Measurements from ENCODE around the gene LRRC15.

Gene LRRC15

GRCh38 chr3:194384569-194385001, 15.0 kb upstream of the LRRC15 start:
- DNase-seq (ENCODE audit: low read depth): no peak

DNA sequence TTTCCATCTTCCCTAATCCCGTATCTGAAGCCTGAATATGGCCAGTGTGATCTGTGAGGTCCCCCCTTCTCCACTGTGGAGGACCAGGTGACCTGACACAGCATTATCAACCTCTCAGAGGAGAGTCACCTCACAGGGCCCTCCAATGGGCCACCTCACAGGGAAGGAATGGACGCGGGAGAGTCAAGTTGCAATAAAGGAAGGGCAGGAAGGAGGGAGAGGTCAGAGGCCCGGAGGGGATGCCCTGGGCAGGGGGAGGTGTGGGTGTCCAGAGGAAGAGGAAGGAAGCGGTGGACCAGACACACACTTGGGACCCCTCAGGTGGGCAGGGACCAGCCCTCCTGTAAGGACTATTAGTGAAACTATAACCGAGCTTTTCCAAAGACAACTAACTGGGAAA, 14.6 kb upstream of the LRRC15 start:
- DNase-seq (ENCODE audit: low read depth): no peak

DNA sequence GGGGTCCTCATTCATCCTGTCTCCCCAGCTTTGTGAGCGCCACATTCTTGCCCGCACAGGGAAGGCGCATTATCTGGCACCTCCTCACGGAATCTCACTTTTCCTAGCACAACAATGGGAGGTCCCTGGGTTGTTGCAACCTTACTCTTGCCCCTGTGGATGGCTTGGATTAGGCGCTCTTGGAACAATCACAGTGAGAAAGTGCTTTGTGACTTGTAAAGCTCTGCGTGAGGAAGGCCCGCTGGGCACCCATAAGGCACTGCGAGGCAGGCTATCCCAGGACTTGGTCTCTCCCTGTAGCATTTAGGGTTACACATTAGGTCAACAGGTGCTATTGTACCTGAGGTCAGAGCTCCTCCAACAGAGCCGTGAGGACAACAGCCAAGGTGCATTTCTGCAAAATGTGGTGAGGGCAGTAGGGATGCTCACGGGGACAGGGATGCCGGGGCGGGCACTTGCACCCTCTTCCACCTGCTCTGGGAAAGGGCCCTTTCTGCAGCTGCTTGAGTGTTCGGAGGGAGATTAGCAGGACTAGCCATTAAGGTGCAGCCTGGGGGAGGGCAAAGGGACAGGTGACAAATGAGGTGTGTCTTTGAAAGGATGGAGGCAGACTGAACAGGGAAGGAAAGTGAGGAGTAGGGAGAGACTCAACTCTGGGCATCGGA, 13.9 kb upstream of the LRRC15 start:
- no peak for DNase-seq (ENCODE audit: low read depth)

GRCh38 chr3:194382892-194383223, 13.3 kb upstream of the LRRC15 start:
- DNase-seq (ENCODE audit: low read depth): no peak

- no peak for DNase-seq (ENCODE audit: low read depth)
Observed at GRCh38 chr3:194382196-194382891, 12.8 kb upstream of the LRRC15 start.

DNA sequence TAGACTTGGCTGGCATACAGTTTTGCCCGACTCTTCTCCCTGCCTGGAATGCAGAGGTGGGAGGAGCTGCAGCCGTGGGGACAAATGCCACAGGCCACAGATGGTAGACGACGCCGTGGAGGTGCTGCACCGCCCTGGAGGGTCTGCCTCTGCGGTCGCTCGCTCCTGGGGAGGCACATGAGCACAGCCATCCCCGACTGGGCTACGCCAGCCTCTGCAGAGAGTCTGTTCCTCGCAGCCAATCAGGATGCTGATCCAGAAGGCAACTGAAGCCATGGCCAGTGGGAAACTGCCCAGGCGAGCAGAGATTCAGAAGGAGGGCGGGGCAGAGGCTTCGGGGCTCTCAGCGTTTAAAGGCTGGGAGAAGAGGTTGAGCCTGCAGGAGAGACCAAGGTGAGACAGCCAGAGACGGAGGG, 11.9 kb upstream of the LRRC15 start:
- DNase-seq (ENCODE audit: low read depth): no peak

DNA sequence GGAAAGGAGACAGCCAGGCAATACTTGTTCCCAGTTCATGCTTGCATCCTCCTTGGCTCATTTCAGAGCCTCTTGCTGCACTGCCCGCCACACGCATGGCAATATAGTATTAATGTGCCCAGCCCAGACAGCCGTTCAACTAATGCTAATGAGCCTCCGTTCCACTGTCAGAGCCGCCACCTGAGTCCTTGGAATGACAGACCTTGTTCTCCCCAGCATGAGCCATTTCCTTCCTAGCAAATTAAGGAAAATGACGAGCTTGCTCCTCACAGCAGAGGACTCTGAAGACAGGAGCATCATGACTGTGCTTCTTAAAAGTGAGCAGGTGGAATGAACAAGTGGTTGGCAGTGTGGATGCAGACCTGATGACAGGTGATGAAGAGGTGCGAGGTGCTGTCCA, 10.8 kb upstream of the LRRC15 start:
- DNase-seq (ENCODE audit: low read depth): no peak

DNA sequence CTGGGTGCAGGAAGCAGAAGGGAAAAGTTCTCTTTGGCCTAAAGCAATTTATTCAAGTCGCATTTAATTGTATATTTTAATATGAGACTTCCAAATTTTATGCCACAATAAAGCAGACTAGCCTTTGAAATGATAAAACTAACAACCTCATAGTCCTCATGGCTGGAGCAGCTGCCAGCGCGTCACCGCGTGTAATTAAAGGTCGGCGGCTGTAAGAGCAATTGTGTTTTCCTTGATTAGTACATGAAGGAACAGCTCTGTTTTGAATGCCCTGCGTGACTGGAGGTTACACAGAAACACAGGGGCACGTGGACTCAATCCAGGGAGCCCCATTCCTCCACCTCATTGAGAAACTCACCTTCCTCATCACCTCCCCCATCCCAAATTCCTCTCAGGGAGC, 10.1 kb upstream of the LRRC15 start:
- DNase-seq (ENCODE audit: low read depth): no peak

GRCh38 chr3:194379231-194379630, 9.7 kb upstream of the LRRC15 start:
- DNase-seq (ENCODE audit: low read depth): no peak

DNA sequence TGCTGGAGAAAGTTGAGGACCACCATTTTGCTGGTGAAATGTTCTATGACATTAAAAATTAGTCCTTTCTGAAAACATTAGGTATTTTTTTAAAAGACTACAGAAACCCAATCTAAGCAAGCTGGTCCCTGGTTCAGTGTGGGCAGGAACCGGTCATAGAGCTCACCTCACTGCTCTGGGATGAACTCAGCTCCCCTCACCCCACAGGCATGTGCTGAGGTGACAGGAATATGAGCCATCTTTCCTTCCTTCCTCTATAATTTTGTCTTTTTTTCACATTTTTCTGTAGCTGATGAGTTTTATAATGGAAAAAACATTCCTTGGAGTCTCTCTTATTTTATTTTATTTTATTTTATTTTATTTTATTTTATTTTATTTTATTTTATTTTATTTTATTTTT, 8.2 kb upstream of the LRRC15 start:
- no peak for DNase-seq (ENCODE audit: low read depth)

- no peak for DNase-seq (ENCODE audit: low read depth)
Observed at GRCh38 chr3:194376241-194376560, 6.7 kb upstream of the LRRC15 start.

DNA sequence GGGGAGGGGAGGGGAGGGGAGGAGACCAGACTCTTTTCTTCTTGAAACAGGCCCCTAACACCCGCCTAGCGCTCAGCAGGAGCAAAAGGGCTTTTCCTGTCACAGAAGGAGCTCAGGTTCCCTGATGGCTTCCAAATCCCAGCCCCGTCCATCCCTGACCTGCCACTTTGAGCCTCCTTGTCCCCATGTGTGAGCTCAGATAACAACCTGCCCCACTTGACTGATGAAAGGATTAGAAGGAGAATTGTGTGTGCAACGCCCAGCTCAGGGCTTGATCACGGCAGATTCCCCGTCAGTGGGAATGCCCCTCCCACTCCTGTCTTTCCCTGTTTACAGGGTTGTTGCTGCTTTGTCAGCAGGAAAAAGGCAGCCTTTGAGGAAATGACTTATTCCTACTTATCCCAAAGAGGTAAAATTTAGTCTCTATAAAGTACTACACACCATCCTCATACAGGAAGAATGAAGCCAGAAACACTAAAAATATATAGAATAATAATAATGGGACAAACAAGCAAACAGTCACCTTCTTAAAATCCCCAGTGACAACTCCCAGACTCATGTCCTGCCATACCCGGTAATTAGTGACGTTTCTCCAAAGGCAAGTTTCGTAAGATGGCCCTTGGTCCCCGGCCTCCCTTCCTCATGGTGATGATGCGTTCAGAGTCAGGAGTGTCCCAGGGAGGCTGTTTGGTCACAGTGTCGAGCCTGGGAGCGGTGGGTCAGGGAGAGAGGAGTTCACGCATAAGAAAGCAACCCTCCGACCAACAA, 6.1 kb upstream of the LRRC15 start:
- no peak for DNase-seq (ENCODE audit: low read depth)

GRCh38 chr3:194374935-194375334, 5.4 kb upstream of the LRRC15 start:
- no peak for DNase-seq (ENCODE audit: low read depth)

DNA sequence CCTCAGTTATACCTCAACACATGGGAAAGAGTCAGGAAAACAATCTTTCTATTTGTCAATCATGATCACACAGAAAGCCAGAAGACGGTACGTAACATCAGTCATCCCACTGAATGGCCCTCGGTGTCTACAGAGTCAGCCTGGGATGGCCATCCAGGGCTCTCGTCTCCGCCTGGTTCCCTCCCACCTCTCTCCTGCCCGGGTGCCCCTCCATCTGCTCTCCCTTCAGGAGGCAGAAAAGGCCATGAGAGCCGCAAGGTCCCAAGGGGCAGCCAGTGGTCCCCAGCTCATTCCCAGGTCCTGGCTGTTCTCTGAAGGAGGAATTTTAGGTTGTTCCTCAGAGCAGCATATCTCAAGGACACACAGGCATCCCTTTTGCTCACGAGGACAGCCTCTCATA, 4.4 kb upstream of the LRRC15 start:
- no peak for DNase-seq (ENCODE audit: low read depth)

- DNase-seq (ENCODE audit: low read depth): no peak
Observed at GRCh38 chr3:194373028-194373427, 3.5 kb upstream of the LRRC15 start.

DNA sequence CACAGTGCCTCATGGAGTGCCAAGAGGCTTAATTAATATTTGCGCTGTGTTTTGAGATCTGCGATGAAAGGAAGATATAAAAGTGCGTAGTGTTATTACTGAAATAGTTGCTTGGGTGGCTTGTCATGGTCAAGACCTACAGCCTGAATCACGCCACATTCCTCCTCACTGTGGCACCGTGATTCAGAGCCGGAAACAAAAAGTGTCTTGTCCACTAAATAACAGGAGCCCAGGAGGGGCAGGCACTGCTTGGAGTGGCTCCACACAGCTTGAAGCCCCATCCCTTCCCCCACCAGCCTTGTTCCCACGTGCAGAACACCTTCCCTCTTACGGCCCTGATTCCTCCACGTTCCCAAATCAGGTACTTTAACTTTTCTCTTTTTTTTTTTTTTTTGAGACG, 1.2 kb upstream of the LRRC15 start:
- no peak for DNase-seq (ENCODE audit: low read depth)

- DNase-seq (ENCODE audit: low read depth): no peak
Observed at GRCh38 chr3:194368918-194369317, 625 bp downstream of the LRRC15 start.

GRCh38 chr3:194367992-194368841, 1.3 kb downstream of the LRRC15 start:
- peak; percentile 53 for DNase-seq (ENCODE audit: low read depth)

DNA sequence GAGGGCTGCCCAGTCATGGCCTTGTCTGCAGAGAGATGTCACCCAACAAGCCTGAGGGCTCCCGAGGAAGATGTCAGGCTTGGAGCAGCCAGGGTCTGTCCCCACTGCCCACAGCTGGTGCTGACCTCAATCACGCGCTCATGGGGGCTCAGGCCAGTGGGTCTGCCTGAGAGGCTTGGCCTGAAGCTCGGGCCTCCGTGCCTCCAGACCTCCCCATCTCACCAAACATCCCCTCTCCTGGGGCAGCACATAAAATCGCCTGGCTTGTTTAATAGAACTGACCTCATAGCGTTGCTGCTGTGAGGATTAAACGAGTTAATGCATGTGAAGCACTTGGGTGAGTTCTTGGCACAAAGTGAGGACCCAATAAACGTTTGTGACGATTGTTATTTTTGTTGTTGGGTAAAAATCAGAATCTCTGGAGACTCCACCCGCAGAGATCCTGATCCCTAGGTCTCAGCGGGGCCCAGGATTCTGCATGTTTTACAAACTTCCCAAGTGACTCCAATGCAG, 3.5 kb downstream of the LRRC15 start:
- DNase-seq (ENCODE audit: low read depth): no peak

- DNase-seq (ENCODE audit: low read depth): no peak
Observed at GRCh38 chr3:194365526-194365925, 4.0 kb downstream of the LRRC15 start.

- DNase-seq (ENCODE audit: low read depth): peak; percentile 53
Observed at GRCh38 chr3:194364652-194365434, 4.7 kb downstream of the LRRC15 start.

GRCh38 chr3:194364314-194364651, 5.3 kb downstream of the LRRC15 start:
- no peak for DNase-seq (ENCODE audit: low read depth)

Measured in GM04503 (cell line).